Nasal cavity respiratory epithelium epithelial cell of viscerocranial mucosa (primary cell): Measurements from ENCODE around the gene PDXK. TPM values are rescaled to one million over a fixed set of nuclear protein-coding genes. Genes with fewer than 3 reads are reported as not detected.

ENCODE experiments used
- total RNA-seq: library from RNA; depleted of rRNA; stranded (reverse); fragments of >200 nt; gene quantifications from 2 replicates; pipeline ENCODE4 v1.2.3, GENCODE V29; 2014

PDXK gene
- total RNA-seq, result 193 and 430 TPM in 2 replicates

DNA sequence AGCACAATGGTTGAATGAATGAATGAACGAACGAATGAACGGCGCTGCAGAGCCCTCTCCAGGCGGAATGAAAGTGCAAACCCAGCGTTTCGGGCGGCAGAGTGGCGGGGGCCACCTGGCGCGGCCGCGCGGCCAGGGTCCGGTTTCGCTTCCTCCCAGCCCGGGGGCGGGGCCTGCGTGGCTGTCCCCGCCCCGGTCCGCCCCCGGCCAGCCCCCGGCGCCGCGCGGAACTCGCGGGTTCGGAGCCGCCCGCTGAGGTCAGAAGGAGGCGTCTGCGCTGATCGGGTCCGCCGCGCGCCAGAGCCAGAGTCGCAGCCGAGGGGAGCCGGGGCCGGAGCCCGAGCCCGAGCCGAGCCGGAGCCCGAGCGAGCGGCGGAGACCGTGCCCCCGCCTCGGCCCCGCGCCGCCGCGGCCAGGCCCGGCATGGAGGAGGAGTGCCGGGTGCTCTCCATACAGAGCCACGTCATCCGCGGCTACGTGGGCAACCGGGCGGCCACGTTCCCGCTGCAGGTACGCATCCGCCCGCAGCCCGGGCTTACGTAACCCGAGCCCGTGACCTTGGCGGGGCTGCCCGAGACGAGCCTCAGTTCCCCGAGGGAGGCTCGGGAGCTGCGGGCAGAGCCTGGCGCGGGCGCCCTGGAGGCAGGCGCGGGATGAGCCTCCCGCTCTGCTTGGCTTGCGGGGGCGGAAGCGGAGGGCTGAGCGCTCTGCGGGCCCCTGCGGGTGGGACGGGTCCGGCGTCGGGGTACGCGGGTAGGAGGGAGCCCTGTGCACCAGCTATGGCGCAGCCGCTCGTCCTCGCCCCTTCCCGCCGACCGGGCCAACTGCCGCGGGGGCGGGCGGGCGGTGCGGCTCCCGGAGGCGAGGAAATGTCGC is at the start of gene PDXK:
Gene PDXK, plus strand, starts transcription at position 258 of the 876 bp plus-strand sequence. Its CDS starts 166 bp downstream, at position 424.

DNA sequence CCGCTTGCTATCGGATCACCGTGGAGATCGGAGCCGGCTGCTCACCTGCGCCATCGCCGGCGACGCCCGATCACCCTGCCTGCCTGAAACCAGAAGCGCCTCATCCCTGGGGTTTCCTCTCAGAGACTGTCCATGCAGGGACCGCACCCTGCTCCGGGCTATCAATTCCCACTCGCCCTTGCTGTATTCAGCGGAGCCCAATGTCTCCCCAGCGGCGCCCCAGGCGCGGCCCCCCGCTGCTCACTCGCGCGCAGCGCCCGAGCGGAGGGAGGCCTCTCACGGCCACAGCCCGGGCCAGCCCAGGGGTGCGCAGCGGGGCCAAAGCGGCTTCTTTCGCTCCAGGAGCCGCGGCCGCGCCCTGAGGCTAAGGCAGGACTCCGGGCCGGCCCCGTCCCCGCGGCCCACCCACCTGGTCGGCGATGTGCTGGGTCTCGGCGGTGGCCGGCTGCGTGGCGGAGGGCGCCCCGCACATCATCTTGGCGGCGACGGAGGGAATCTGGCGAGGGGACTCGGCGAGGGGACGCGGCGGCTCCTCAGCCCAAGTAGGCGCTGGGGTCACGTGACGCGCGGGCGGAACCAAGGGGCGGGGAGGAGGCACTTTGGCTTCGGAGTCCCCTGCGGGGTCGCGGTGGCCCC is 57.0 kb downstream of the PDXK start, which contains the start of gene CSTB:
Gene CSTB, minus strand, starts transcription at position 514 of the 636 bp plus-strand sequence. Its CDS starts 39 bp downstream, at position 475.

DNA sequence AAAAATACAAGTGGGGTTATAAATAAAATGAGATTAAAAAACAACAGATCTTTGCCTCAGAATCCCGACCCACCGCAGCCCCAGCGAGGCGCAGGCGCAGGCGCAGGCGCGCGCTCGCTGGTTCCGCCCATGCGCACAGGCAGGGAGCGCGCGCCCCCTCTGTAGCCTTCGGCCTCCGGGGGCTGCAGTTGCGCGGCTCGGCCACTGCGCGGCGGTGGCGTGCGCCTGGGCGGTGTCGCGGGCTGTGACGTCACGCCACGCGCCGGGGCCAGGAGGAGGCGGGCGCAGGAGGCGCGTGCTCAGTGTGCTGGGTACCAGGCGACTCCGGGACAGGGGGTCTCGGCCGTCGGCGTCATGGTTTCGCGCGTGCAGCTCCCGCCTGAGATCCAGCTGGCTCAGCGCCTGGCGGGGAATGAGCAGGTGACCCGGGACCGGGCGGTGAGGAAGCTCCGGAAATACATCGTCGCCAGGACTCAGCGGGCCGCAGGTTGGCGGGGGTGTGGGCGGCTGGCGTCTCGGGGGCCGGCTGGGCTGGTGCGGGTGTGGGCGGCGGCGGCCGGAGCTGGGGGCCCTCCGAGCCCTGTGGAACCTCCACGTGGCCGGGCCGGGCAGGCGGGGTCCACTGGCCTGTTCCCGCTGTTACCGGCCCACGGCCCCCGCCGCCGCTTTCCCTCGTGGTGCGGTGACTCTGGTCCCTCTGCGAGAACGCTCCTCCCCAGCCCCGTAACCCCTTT is 70.5 kb downstream of the PDXK start, which contains the start of gene RRP1:
Gene RRP1, plus strand, starts transcription at position 302 of the 734 bp plus-strand sequence. Its CDS starts 53 bp downstream, at position 355.

Other genes starting within 250 kb of the PDXK start
- gene HSF2BP, start 59.6 kb upstream of the PDXK start, total RNA-seq, result 6.2 and 8.5 TPM in 2 replicates
- 37.9 and 44.4 TPM in 2 replicates for gene RRP1B, start 59.6 kb upstream of the PDXK start, total RNA-seq
- 52.3 and 85.7 TPM in 2 replicates for gene CSTB, start 57.2 kb downstream of the PDXK start, total RNA-seq
- 28.7 and 41.9 TPM in 2 replicates for gene RRP1, start 70.4 kb downstream of the PDXK start, total RNA-seq
- 43.4 and 113 TPM in 2 replicates for gene AGPAT3, start 146.1 kb downstream of the PDXK start, total RNA-seq